ENCODE data around the gene FLT4. TPM values are rescaled to one million over a fixed set of nuclear protein-coding genes. Genes with fewer than 3 reads are reported as not detected.

FLT4 gene
- total RNA-seq (2021; fragmentation: NEBNext Ultra II Directional; extraction: Animal tissue kit (Norgen Biotek cat#: 25700)): not detected
- long read RNA-seq: 0 reads

- Mint-ChIP-seq H3K27ac (no peak within 1 kb of the TSS), H3K4me1 (ENCODE audit: low read depth) (peaks cover 8% of the 10 kb centered on the region; the same call in 1 of the 2 replicates), H3K9me3 (peaks cover 12% of the 10 kb centered on the region; the same call in 1 of the 2 replicates), H3K36me3 (ENCODE audit: low read depth) (no peaks in the 10 kb centered on the region; the same call in 1 of the 2 replicates), H3K27me3 (ENCODE audit: insufficient read depth) (peaks cover 16% of the 10 kb centered on the region), H3K4me3 (peak within 1 kb of the TSS; percentile 56)
- DNase-seq: no peak
- TF ChIP-seq CTCF (IDR thresholded peaks at IDR 0.05): no peak
Observed at GRCh38 chr5:180649297-180650039, at the start of gene FLT4. Gene FLT4, minus strand, starts transcription at chr5:180649600. Its CDS starts 55 bp downstream, at chr5:180649545.

- DNase-seq: no peak
- Mint-ChIP-seq H3K27ac (no peak overlapping the region), H3K4me1 (ENCODE audit: low read depth) (no peaks in the 10 kb centered on the region), H3K4me3 (no peak overlapping the region), H3K9me3 (peaks cover 9% of the 10 kb centered on the region; the same call in 1 of the 2 replicates), H3K36me3 (ENCODE audit: low read depth) (no peaks in the 10 kb centered on the region), H3K27me3 (ENCODE audit: insufficient read depth) (peaks cover 5% of the 10 kb centered on the region)
- TF ChIP-seq CTCF (IDR thresholded peaks at IDR 0.05): no peak
Observed at GRCh38 chr5:180699042-180699441, 49.6 kb upstream of the FLT4 start.

- Mint-ChIP-seq H3K27ac (no peak overlapping the region), H3K4me1 (ENCODE audit: low read depth) (no peaks in the 10 kb centered on the region), H3K9me3 (peaks cover 5% of the 10 kb centered on the region; the same call in 1 of the 2 replicates), H3K27me3 (ENCODE audit: insufficient read depth) (peaks cover 5% of the 10 kb centered on the region), H3K36me3 (ENCODE audit: low read depth) (no peaks in the 10 kb centered on the region), H3K4me3 (no peak overlapping the region)
- no peak for TF ChIP-seq CTCF (IDR thresholded peaks at IDR 0.05)
- DNase-seq: no peak
Observed at GRCh38 chr5:180696116-180696515, 46.7 kb upstream of the FLT4 start.

GRCh38 chr5:180692429-180692828, 43.0 kb upstream of the FLT4 start:
- no peaks in the 10 kb centered on the region for H3K36me3 Mint-ChIP-seq (ENCODE audit: low read depth)
- no peak overlapping the region for H3K4me3 Mint-ChIP-seq
- no peak for TF ChIP-seq CTCF (IDR thresholded peaks at IDR 0.05)
- H3K27ac Mint-ChIP-seq: no peak overlapping the region
- H3K9me3 Mint-ChIP-seq: no peaks in the 10 kb centered on the region; the same call in 1 of the 2 replicates
- DNase-seq: no peak
- H3K4me1 Mint-ChIP-seq (ENCODE audit: low read depth): no peaks in the 10 kb centered on the region
- H3K27me3 Mint-ChIP-seq (ENCODE audit: insufficient read depth): peaks cover 6% of the 10 kb centered on the region

GRCh38 chr5:180691046-180691445, 41.6 kb upstream of the FLT4 start:
- H3K27ac Mint-ChIP-seq: no peak overlapping the region
- no peak overlapping the region for H3K4me3 Mint-ChIP-seq

More at GRCh38 chr5:180691046-180691445, 41.6 kb upstream of the FLT4 start:
- H3K36me3 Mint-ChIP-seq (ENCODE audit: low read depth): no peaks in the 10 kb centered on the region
- peaks cover 8% of the 10 kb centered on the region for H3K27me3 Mint-ChIP-seq (ENCODE audit: insufficient read depth)
- DNase-seq: no peak
- H3K9me3 Mint-ChIP-seq: no peaks in the 10 kb centered on the region; the same call in 1 of the 2 replicates
- no peaks in the 10 kb centered on the region for H3K4me1 Mint-ChIP-seq (ENCODE audit: low read depth)
- TF ChIP-seq CTCF (IDR thresholded peaks at IDR 0.05): no peak
